ENCODE measurements around the gene MIER2. TPM values are rescaled to one million over a fixed set of nuclear protein-coding genes. Genes with fewer than 3 reads are reported as not detected.

MIER2 gene
- total and polyA plus RNA-seq, 10 donors, result 19.2 to 66.5 (median 30.7) TPM

- Histone ChIP-seq H3K27ac (no peak overlapping the region), H3K4me3 (no peak overlapping the region), H3K4me1 (no peaks in the 10 kb centered on the region), H3K36me3 (no peaks in the 10 kb centered on the region), H3K9me3 (no peaks in the 10 kb centered on the region), H3K27me3 (replicated peaks in 1 of 7) (peaks cover 0 to 77% (median 0%) of the 10 kb centered on the region in 7 donors)
- DNase-seq, result peak; percentile 23
- 86 to 91% (median 88%) methylated on average over 13 of the region's 13 CpGs for WGBS, 5 donors
- TF ChIP-seq POLR2A (IDR thresholded peaks at IDR 0.05) (no peak), CTCF (IDR thresholded peaks at IDR 0.05 in 8 of 11, conservative IDR thresholded peaks at IDR 0.05 in 3 of 11) (no peak), POLR2AphosphoS5 (IDR thresholded peaks at IDR 0.05) (no peak)
- intact Hi-C loops (cut with DNase I; ENCODE audit: low total_unique reads), result no loop called here
Measured at GRCh38 chr19:369256-369655, 24.7 kb upstream of the MIER2 start.

- DNase-seq, result peak; percentile 31
- TF ChIP-seq CTCF (IDR thresholded peaks at IDR 0.05 in 8 of 11, conservative IDR thresholded peaks at IDR 0.05 in 3 of 11) (no peak), POLR2A (IDR thresholded peaks at IDR 0.05) (no peak), POLR2AphosphoS5 (IDR thresholded peaks at IDR 0.05) (no peak)
Measured at GRCh38 chr19:368630-369024, 24.0 kb upstream of the MIER2 start.

GRCh38 chr19:367963-368629, 23.5 kb upstream of the MIER2 start:
- no peaks in the 10 kb centered on the region for H3K9me3 ChIP-seq
- intact Hi-C loops (cut with DNase I; ENCODE audit: low total_unique reads), result no loop called here
- WGBS, 5 donors, result 63 to 70% (median 69%) methylated on average over 22 of the region's 22 CpGs
- H3K4me1 ChIP-seq, result no peaks in the 10 kb centered on the region
- peak; percentile 24 for DNase-seq
- no peak overlapping the region for H3K27ac ChIP-seq
- H3K27me3 ChIP-seq (replicated peaks in 1 of 7), result peaks cover 0 to 74% (median 0%) of the 10 kb centered on the region in 7 donors
- no peak overlapping the region for H3K4me3 ChIP-seq
- no peaks in the 10 kb centered on the region for H3K36me3 ChIP-seq
- no peak for TF ChIP-seq CTCF (IDR thresholded peaks at IDR 0.05 in 8 of 11, conservative IDR thresholded peaks at IDR 0.05 in 3 of 11)

More at GRCh38 chr19:368630-369024, 24.0 kb upstream of the MIER2 start:
- H3K27me3 ChIP-seq (replicated peaks in 1 of 7), result peaks cover 0 to 74% (median 0%) of the 10 kb centered on the region in 7 donors
- WGBS, 5 donors, result 75 to 81% (median 77%) methylated on average over 7 of the region's 7 CpGs
- H3K36me3 ChIP-seq, result no peaks in the 10 kb centered on the region
- no peak overlapping the region for H3K4me3 ChIP-seq
- intact Hi-C loops (cut with DNase I; ENCODE audit: low total_unique reads), result no loop called here
- no peaks in the 10 kb centered on the region for H3K4me1 ChIP-seq
- H3K9me3 ChIP-seq, result no peaks in the 10 kb centered on the region
- H3K27ac ChIP-seq, result no peak overlapping the region

GRCh38 chr19:367561-367960, 23.0 kb upstream of the MIER2 start:
- DNase-seq, result peak; percentile 4
- H3K27me3 ChIP-seq (replicated peaks in 1 of 7), result peaks cover 0 to 72% (median 0%) of the 10 kb centered on the region in 7 donors
- WGBS, 5 donors, result 81 to 93% (median 90%) methylated on average over 13 to 14 of the region's 14 CpGs
- H3K27ac ChIP-seq, result no peak overlapping the region
- no peaks in the 10 kb centered on the region for H3K36me3 ChIP-seq
- TF ChIP-seq CTCF (IDR thresholded peaks at IDR 0.05 in 8 of 11, conservative IDR thresholded peaks at IDR 0.05 in 3 of 11) (no peak), POLR2AphosphoS5 (IDR thresholded peaks at IDR 0.05) (no peak), POLR2A (IDR thresholded peaks at IDR 0.05) (no peak)
- H3K9me3 ChIP-seq, result no peaks in the 10 kb centered on the region
- intact Hi-C loops (cut with DNase I; ENCODE audit: low total_unique reads), result no loop called here
- no peaks in the 10 kb centered on the region for H3K4me1 ChIP-seq
- H3K4me3 ChIP-seq, result no peak overlapping the region
